ENCODE results near the gene GPX6. TPM values are rescaled to one million over a fixed set of nuclear protein-coding genes. Genes with fewer than 3 reads are reported as not detected.

GPX6 gene
- not detected in 2 replicates for total RNA-seq

- intact Hi-C loops (cut with micrococcal nuclease) = no loop called here
These were observed at the start of gene GPX6 for GRCh38 chr6:28515676-28516075. Gene GPX6, minus strand, starts transcription at chr6:28515793. Its CDS starts 50 bp downstream, at chr6:28515743.

GRCh38 chr6:28563430-28564095 lies 48.0 kb upstream of the GPX6 start:
- intact Hi-C loops (cut with micrococcal nuclease) = no loop called here

- intact Hi-C loops (cut with micrococcal nuclease) = no loop called here
These were observed 43.0 kb upstream of the GPX6 start for GRCh38 chr6:28558629-28559028.

- intact Hi-C loops (cut with micrococcal nuclease) = no loop called here
These were observed 39.5 kb upstream of the GPX6 start for GRCh38 chr6:28555136-28555535.

- intact Hi-C loops (cut with micrococcal nuclease) = no loop called here
These were observed 38.6 kb upstream of the GPX6 start for GRCh38 chr6:28553986-28554881.

- intact Hi-C loops (cut with micrococcal nuclease) = no loop called here
These were observed 37.9 kb upstream of the GPX6 start for GRCh38 chr6:28553384-28553985.

- intact Hi-C loops (cut with micrococcal nuclease) = no loop called here
These were observed 36.5 kb upstream of the GPX6 start for GRCh38 chr6:28551891-28552666.

- intact Hi-C loops (cut with micrococcal nuclease) = loop anchor here (10.0 kb wide), 1 partner anchor 98 kb away; no protein-coding TSS in a partner anchor
These were observed 31.4 kb upstream of the GPX6 start for GRCh38 chr6:28547003-28547402.

- intact Hi-C loops (cut with micrococcal nuclease) = loop anchor here (10.0 kb wide), 1 partner anchor 99 kb away; no protein-coding TSS in a partner anchor
These were observed 30.4 kb upstream of the GPX6 start for GRCh38 chr6:28545955-28546354.

- intact Hi-C loops (cut with micrococcal nuclease) = loop anchor here (1.0 to 10.0 kb wide), 6 partner anchors 43 to 641 kb away; partner anchors contain the start of gene ZSCAN23
These were observed 28.3 kb upstream of the GPX6 start for GRCh38 chr6:28543651-28544610.

GRCh38 chr6:28542440-28543296 lies 27.1 kb upstream of the GPX6 start:
- intact Hi-C loops (cut with micrococcal nuclease) = loop anchor here (1.0 to 10.0 kb wide), 7 partner anchors 44 to 640 kb away; partner anchors contain the start of genes ZSCAN12 and ZSCAN23

- intact Hi-C loops (cut with micrococcal nuclease) = loop anchor here (1.0 to 10.0 kb wide), 6 partner anchors 45 to 639 kb away; partner anchors contain the start of gene ZSCAN12
These were observed 26.4 kb upstream of the GPX6 start for GRCh38 chr6:28541996-28542395.

- intact Hi-C loops (cut with micrococcal nuclease) = no loop called here
These were observed 22.0 kb upstream of the GPX6 start for GRCh38 chr6:28537509-28538140.

- intact Hi-C loops (cut with micrococcal nuclease) = no loop called here
These were observed 21.5 kb upstream of the GPX6 start for GRCh38 chr6:28537065-28537464.

- intact Hi-C loops (cut with micrococcal nuclease) = no loop called here
These were observed 19.3 kb upstream of the GPX6 start for GRCh38 chr6:28534875-28535274.

- intact Hi-C loops (cut with micrococcal nuclease) = no loop called here
These were observed 18.7 kb upstream of the GPX6 start for GRCh38 chr6:28534306-28534705.

GRCh38 chr6:28531479-28532128 lies 16.0 kb upstream of the GPX6 start:
- intact Hi-C loops (cut with micrococcal nuclease) = no loop called here

GRCh38 chr6:28530777-28531176 lies 15.2 kb upstream of the GPX6 start:
- intact Hi-C loops (cut with micrococcal nuclease) = no loop called here

Data from T-helper 1 cell treated with Interleukin-12 subunit alpha and Interleukin-12 subunit beta and Interleukin-4 antibody, amounts not matched to agents 30 ng/mL and 1 ng/mL, for 36 hours (primary cell).